Activated CD4-positive, alpha-beta T cell treated with anti-CD3 and anti-CD28 coated beads, Interleukin-2, amount 50 U/mL, for 1 hour (primary cell): Measurements from ENCODE around the gene RAB11A.

ENCODE experiments used
- DNase-seq: peaks from one replicate; pipeline ENCODE4 v3.0.0-alpha.2; 2020

Gene RAB11A

DNA sequence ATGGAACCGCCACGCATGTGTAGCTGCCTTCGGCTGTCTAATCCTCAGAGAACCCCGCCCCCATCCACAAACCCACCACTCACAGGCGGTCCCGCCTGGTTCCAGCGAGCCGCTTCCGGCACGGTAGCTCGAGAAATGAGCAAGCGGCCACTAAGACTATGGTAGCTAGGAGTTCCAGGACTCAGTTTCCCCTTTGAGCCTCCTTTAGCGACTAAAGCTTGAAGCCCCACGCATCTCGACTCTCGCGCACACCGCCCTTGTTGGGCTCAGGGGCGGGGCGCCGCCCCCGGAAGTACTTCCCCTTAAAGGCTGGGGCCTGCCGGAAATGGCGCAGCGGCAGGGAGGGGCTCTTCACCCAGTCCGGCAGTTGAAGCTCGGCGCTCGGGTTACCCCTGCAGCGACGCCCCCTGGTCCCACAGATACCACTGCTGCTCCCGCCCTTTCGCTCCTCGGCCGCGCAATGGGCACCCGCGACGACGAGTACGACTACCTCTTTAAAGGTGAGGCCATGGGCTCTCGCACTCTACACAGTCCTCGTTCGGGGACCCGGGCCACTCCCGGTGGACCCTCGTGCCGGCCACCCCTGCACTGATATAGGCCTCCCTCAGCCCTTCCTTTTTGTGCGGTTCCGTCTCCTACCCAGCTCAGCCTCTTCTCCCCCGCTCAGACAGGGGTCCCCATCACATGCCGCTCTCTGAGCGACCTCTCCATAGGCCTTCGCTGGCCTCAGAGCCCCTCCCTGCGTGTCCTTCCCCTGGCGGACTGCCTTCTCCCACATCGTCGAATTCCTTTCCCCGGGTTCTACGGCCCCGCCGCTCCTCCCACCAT lies at the start of gene RAB11A:
Gene RAB11A, plus strand, starts transcription at position 366 of the 828 bp plus-strand sequence. Its CDS starts 95 bp downstream, at position 461.
- peak; percentile 93 for DNase-seq

DNA sequence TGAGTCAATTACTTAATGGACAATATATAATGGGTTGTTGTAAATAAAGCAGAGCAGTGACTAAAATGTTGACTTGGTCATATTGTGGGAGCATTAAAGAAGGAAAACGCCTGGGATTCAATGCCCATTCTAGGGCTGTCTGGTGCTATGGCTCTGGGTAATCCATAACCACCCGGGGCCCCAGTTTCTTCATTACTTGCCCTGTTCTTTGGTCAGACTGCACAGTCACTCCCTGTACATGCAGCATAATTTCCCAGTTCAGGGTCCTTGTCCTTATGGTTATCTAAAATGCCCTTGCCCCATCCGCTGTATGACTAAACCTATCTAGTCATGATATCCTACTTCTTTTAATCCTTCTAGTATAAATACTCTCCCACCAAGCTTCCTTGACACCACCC lies 49.7 kb upstream of the RAB11A start:
- DNase-seq: no peak

DNA sequence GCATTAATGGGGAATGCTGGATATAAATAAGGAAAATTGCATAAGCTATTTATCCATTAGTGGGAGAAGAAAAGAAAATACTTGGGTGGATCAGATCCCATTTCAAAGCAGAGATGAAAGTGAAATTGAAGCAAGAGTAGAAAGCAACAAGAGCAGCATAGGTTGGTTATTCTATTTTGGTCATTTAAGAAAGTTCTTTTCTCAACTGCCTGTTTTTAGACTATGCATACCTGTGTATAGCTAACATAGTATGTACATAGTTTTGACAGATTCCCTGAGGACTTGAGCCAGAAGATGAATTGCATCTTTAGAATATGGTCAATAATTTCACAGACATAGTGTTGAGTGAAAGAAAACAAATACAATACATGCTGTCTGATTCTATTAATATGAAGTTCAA lies 48.2 kb upstream of the RAB11A start:
- no peak for DNase-seq

DNA sequence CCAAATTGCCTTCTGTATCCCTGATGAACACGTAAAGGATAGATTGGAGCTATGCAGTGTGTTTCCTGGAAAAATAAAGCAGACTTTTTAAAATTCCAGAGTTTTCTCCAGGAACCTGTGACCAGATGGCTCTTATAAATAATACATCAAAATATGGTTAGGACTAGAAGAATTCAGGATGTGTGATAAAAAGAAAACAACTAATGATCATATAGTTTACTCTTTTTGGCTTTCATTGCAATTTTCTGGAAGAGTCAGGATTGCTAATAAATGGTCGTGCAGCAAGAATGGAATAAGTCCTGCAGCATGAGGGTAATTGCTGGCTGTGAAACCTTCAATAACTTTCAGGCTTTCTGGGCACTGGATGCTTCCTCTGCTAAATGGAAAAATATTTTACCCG lies 47.0 kb upstream of the RAB11A start:
- DNase-seq: no peak

DNA sequence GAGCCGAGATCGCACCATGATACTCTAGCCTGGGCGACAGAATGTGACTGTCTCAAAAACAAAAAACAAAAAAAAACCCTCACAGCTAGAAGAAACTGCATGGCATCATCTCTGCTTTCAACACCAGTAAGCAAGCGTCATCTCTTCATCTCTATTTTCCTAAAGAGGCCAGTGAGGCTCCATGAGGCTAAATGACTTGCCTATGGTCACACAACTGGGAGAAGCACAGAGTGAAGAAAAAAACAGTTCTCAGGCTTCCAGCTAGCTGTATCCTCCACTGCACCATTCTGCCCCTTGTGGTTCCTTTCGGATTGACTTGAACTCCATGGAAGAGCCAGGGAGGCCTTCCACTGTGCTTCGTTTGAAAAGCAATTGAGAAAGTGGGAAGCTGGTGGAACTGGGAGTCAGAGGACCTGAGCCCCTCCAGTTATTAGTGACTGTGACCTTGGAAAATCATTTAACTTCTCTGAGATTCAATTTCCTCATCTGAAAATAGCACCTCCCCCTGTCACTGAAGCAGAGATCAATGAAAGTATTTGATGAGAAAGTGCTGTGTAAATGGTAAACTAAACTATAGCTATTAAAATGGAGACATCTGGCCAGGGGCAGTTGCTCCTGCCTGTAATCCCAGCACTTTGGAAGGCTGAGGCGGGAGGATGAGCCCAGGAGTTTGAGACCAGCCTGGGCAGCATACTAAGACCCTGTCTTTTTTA lies 45.1 kb upstream of the RAB11A start:
- DNase-seq: no peak

DNA sequence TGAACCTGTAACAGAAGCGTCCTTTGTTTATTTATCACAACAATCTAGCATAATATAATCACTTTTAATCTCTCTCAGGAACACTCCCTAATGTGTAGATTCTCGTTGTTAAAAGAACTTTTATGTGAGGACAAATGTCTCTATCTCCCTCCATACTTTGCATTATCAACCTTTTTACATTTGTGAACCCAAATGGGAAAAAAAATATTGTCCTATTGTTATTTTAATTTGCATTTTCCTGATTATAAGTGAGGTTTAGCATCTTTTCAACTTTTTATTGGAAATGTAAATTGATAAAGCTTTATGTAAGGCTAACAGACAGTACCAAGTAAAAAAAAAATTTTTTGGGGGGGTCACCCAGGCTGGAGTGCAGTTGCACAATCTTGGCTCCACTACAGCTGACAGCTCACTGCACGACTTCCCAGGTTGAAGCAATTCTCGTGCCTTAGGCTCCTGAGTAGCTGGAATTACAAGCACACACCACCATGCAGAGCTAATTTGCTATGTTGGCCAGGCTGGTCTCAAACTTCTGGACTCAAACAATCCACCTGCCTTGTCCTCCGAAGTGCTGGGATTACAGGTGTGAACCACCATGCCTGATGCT lies 44.2 kb upstream of the RAB11A start:
- DNase-seq: no peak

DNA sequence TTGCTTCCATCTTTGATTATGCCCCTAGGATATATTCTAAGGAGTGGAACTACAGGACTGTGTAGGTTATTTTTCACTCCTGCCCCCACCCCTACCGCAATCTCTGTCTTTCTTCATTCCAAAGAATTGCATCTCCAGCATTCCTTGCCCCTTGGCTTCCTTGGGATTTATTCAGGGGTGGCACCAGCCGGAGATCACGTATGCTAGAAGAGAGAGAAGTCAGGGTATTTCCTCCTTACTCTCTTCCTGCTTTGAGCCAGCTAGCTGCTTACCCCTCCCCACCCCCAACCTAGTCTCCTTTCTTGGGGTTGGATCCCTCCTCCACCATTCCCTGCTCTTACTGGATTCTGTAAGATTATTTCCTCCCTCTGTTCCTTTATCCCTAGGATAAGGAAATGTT lies 42.2 kb upstream of the RAB11A start:
- DNase-seq: no peak

DNA sequence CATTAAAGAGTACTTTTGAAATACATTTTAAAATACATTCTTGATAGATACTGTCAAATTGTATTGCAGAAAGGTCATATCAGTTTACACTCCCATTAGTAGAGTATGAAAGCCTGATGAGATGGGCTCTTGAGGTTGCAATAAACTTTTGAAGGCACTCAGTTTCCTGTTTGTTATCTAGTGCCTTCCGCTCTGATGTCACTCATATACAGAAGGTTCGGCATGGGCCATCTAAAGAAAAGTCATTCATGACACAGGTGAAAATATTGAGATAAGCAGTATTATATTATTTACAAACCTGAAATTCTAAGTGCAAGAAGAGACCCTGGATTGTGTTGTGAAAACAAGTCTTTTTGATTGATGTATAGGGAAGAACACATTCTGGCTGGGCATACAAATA lies 40.7 kb upstream of the RAB11A start:
- no peak for DNase-seq

DNA sequence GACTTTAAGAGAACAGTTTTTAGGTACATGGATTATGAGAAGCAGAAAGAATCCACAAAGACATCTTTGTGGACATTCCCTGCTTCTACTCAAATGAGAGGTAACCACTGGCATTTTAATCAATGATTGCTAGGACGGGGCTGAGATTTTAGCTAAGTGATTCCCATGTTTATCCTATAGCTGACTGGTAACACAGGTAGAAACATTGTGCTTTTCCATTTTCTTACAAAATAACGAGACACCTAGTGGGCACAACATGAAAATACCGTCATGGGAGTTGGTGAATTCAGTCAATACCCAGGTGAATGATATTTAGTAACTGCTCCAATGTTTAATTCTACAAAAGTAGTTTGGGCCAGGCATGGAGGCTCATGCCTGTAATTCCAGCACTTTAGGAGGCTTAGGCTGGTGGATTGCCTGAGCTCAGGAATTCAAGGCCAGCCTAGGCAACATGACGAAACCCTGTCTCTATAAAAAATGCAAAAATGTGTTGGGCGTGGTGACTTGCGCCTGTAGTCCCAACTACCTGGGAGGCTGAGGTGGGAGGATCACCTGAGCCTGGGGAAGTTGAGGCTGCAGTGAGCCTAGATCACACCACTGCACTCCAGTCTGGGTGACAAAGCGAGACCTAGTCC lies 40.0 kb upstream of the RAB11A start:
- no peak for DNase-seq

DNA sequence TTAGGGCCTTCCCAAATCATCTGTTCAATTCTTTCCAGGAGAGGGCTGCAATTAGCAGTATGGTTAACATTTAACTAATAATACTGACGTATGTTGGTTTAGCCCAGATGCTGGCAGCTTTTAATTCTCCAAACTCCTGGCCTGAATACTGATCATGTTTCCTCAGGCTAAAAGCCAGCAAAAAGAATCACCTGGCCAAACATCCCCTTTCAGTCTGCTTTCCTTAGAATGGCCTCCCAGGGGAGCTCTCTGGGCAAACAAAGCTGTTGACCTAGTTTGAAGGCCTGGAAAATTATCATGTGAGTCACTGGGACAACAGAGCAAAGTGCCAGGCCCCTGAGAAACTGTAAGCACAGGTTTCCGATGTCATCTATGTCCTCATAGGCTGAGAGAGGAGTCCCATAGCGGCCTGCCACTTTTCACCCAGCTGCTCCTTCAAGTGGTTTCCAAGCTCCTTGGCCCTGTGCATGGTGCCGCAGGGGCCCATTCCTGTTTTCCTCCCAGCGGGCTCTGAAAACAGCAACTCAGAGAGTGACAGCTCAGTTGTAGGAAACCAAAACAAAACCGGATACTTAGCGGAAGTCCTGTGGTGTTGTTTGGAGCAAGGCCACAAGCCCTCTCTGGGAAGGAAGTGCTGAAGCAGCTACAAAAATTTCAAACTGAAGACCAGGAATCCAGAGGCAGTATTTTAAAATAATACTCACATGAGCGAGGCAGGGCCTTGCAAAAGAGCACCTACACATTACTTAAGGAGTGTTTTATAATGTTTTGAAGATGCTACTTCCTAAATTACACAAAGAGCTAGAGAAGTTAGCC lies 36.5 kb upstream of the RAB11A start:
- DNase-seq: peak; percentile 50

DNA sequence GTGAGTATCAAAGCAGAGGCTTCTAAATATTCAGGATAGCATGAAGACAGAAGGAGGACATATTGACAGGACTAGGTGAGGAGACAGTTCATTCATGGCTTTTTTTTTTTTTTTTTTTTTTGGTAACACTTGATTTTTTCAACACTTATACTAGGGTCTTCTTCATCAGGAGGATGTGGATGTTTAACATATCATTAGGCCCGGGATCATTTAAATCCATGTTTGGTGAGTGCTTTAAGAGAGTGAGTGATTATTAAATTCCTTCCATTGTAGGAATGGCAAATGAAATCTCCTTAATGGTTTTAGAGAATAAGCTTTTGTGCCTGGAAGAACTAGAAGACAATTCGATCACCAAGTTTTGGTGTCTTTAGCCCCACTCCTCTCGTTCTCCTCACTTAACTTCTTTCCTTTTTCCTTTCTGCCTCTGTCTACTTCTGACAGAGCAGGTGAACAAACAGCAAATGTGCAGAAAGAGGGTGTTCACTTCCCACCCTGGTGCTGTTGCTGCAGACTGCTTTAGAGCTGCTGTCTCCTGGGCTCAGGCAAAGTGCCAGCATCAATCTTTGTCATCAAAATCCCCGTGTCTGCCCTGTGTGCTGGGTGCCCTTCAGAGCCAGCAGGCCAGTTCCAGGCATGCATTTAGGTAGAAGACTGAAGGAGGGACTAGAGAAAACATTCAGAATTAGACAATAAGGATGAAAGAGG lies 35.6 kb upstream of the RAB11A start:
- DNase-seq: peak; percentile 32

DNA sequence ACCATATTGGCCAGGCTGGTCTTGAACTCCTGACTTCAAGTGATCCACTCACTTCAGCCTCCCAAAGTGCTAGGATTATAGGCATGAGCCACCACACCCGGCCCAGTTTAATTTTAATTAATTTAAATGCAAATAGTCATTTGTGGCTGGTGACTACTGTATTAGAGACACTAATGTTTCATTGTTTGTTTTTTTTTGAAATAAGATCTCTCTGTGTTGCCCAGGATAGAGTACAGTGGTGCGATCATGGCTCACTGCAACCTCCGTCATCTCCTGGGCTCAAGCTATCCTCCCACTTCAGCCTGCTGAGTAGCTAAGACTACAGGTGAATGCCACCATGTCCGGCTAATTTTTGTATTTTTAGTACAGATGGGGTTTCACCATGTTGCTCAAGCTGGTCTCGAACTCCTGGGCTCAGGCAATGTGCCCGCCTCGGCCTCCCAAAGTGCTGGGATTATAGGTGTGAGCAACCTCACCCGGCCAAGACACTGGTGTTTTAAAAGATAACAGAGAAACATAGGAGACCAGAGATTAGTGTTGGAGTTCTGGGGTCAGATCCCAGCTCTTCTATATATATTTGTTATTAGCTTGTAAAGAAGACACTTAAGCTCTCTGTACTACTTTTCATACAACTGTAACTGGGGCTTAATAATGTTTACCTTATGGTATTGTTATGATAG lies 34.5 kb upstream of the RAB11A start:
- DNase-seq: no peak

DNA sequence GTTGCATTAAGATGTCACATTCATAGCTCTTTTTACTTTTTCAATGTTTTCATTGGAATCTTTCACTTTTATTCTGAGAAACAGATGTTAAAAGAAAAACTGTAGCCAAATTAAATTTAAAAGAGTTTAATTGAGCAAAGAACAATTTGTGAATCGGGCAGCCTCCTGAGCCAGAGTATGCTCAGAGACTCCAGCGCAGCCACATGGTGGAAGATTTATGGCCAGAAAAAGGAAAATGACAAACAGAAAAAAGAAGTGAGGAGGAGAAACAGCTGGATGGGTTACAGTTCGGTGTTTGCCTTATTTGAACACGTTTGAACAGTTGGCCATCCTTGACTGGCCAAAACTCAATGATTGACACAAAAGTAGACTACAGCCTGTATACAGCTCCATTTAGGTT lies 33.8 kb upstream of the RAB11A start:
- no peak for DNase-seq

DNA sequence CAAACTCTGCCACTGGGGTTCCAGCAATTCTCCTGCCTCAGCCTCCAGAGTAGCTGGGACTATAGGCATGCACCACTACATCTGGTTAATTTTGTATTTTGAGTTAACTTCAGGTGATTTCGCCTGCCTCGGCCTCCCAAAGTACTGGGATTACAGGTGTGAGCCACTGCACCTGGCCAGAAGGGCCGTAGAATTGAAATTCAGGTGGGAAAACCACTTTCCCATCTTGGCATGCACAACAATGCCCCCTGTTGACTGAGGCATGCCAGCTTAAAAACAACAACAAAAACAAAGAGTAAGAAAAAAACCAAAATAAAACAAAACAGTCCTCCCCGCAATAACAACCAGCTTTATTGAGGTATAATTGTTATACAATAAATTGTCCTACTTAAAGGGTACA lies 32.6 kb upstream of the RAB11A start:
- no peak for DNase-seq

DNA sequence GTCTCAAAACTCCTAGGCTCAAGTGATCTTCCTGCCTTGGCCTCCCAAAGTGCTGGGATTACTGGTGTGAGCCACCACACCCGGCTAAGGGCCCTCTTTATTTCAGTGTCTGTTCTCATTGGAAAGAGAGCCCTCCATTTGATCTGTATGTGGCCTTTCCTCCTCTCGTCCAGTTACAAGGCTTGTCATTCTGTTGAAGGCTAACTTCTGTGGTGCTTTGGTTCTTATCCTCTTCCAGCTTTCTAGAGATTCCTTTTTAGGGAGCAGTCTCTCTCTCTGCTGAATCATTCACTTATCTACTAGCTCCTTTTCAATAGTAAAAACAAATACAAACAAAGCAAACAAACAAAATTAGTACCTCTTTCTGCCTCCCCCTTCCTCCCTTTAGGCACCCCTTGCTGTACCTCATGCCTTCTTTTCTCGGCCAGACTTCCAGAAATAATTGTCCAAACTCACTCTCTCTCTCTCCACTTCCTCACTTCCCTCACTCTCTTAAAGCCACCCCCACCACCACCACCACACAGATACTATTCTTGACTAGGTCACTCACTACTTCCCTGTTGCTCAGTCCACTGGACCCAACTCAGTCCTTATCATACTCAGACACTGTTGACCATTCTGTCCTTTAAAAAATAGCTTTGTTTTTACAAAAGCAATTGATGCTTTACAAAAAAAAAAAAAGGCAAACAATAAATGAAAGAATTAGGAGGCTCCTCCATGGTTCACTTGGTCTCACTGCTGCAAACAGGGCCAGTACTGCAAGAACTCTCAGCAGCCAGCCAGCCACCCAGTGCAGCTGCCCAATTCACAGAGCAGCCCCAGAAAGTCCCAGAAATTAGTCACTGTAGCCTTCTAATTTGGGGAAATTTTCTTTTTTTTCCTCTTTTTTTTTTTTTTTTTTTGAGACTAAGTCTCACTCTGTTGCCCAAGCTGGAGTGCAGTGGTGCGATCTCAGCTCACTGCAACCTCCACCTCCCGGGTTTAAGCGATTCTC lies 31.7 kb upstream of the RAB11A start:
- DNase-seq: no peak

DNA sequence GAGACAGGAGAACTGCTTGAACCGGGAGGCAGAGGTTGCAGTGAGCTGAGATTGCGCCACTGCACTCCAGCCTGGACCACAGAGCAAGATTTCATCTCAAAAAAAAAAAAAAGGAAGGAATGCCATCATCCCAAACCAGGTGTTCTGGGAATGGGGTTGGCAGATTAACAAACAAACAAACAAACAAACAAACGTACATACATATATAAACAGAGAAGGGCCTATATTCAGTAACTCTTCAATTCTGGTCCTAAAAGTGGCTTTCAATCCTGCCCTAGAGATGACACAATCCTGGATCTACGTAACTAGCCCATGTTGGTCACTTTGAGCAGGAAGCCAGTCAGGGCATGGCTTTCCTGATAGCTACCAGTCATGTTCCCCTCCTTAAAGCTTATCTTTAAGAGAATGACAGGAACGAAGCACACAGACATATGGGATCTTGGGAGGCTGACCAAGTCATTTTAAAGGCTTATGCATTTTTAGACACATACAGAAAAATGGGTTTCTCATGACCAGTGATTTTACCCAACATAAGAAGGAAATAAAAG lies 29.9 kb upstream of the RAB11A start:
- DNase-seq: no peak

DNA sequence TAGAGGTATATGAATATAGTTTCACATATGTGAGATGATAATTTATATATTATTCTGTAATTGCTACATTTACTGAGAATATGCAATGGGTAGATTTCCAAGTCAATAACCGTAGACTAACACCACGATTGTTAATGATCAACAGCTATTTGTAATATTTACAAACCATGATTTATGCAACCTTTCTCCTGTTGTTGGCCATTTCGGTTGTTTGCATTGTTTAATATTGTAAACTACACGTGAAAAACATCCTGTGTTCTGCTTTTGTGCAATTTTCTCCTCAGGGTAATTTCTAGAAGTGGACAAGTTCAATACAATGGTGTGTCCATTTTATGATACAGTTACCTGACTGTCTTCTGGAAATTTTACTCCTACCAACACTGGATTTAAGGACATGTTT lies 29.3 kb upstream of the RAB11A start:
- no peak for DNase-seq

DNA sequence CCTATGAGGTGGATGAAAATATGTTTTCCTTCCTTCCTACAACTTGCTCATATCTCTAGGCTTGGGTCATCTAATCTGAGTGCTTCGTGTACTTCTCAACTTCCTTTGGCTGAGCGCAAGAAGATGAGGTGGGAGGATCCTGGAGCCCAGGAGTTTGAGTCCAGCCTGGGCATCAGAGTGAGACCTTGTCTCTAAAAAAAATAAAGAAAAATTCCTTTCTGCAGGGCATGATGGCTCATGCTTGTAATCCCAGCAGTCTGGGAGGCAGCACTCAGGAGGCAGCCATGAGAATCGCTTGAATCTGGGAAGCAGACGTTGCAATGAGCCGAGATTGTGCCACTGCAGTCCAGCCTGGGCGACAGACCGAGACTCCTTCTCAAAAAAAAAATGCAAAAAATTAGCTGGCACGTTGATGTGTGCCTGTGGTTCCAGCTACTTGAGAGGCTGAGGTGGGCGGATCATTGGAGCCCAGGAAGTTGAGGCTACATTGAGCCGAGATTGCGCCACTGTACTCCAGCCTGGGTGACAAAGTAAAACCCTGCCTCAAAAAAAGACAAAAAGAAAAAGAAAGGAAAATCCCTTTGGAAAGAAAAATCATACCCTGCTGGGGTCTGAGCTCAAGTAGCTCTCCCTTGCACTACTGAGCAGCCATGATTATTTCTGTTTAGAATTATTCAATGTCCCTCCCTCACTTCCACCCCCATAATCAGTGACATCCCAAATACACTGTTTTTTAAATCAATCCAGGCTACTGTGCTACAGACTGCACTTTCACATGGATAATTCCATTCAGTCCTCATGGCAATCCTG lies 28.0 kb upstream of the RAB11A start:
- no peak for DNase-seq
